Sigmoid colon (tissue), 7 donors: ENCODE data around the gene AGTRAP. TPM values are rescaled to one million over a fixed set of nuclear protein-coding genes. Genes with fewer than 3 reads are reported as not detected.

Experiments
- DNase-seq: peaks from one replicate; pipeline ENCODE4 v3.0.0-alpha.2; 2019
- H3K27ac ChIP-seq, 4 donors: fragments of 200-600 bp; sonication (generic); one replicate each; pipeline ENCODE4 v1.5.1; 2016 to 2019; ENCODE audit warnings: mild to moderate bottlenecking in 1 of 4
- H3K27me3 ChIP-seq, 3 donors: fragments of 200-600 bp; sonication (generic); one replicate each; pipeline ENCODE4 v1.5.1; 2019; ENCODE audit warnings: mild to moderate bottlenecking in 1 of 3
- H3K36me3 ChIP-seq, 4 donors: fragments of 200-600 bp; sonication (generic); one replicate each; pipeline ENCODE4 v1.5.1; 2016 to 2019
- H3K4me1 ChIP-seq, 4 donors: fragments of 200-600 bp; sonication (generic); one replicate each; pipeline ENCODE4 v1.5.1; 2017 to 2019
- H3K4me3 ChIP-seq, 4 donors: fragments of 200-600 bp; sonication (generic); one replicate each; pipeline ENCODE4 v1.5.1; 2017 to 2019; ENCODE audit warnings: mild to moderate bottlenecking in 2 of 4, moderate library complexity in 1 of 4
- H3K9me3 ChIP-seq, 4 donors: fragments of 200-600 bp in 3 of 4; sonication (generic) in 3 of 4; one replicate each; pipeline versions ENCODE4 v1.5.1 to v1.6.1; 2013 to 2019
- CTCF ChIP-seq, 4 experiments: fragments of 450-650 bp in 3 of 4; fragments of 200-600 bp in 1 of 4; IDR thresholded peaks; one replicate each; pipeline ENCODE4 v1.5.1; 2016 to 2019; ENCODE audit warnings: antibody characterized with exemption in 4 of 4, mild to moderate bottlenecking in 3 of 4, moderate library complexity in 2 of 4
- EP300 ChIP-seq, 4 donors: sonication (generic); formaldehyde crosslinking; IDR thresholded peaks; one replicate each; pipeline ENCODE4 v1.6.1; 2017; ENCODE audit warnings: antibody characterized with exemption in 4 of 4
- POLR2A ChIP-seq, 2 donors: fragments of 450-650 bp; IDR thresholded peaks; one replicate each; pipeline ENCODE4 v1.6.1; 2016; ENCODE audit warnings: antibody characterized with exemption in 2 of 2, mild to moderate bottlenecking in 2 of 2, moderate library complexity in 2 of 2
- POLR2AphosphoS5 ChIP-seq, 4 donors: sonication (generic); formaldehyde crosslinking; IDR thresholded peaks; one replicate each; pipeline ENCODE4 v1.6.1; 2017; ENCODE audit warnings: antibody characterized with exemption in 4 of 4
- WGBS, 2 donors: extraction: QIAGEN DNeasy Blood & Tissue Kit; methylation state at CpG; one replicate each; pipeline ENCODE4 v1.1.7; 2013; 5-methylcytosine and 5-hydroxymethylcytosine counted together
- intact Hi-C: fragments of 100-400 bp; cut with DNase I; formaldehyde crosslinking; loops from one replicate; pipeline ENCODE4 v1.15.1; 2023
- polyA plus RNA-seq, 3 donors: library from polyadenylated mRNA; stranded (reverse); fragments of 200-250 nt; gene quantifications; one replicate each; pipeline ENCODE4 v1.2.3, GENCODE V29; 2013
- total RNA-seq, 4 donors: library from RNA; depleted of rRNA; stranded (reverse); fragments of >200 nt; gene quantifications; one replicate each; pipeline ENCODE4 v1.1.0, GENCODE V29; 2016
- donor health status: healthy with polysubstance abuse.
- donor health status: Bipolar disorder and iron deficiency.
- donor health status: healthy.

The AGTRAP gene
- total and polyA plus RNA-seq, 7 donors: 6.7 to 58.3 (median 27.7) TPM

DNA sequence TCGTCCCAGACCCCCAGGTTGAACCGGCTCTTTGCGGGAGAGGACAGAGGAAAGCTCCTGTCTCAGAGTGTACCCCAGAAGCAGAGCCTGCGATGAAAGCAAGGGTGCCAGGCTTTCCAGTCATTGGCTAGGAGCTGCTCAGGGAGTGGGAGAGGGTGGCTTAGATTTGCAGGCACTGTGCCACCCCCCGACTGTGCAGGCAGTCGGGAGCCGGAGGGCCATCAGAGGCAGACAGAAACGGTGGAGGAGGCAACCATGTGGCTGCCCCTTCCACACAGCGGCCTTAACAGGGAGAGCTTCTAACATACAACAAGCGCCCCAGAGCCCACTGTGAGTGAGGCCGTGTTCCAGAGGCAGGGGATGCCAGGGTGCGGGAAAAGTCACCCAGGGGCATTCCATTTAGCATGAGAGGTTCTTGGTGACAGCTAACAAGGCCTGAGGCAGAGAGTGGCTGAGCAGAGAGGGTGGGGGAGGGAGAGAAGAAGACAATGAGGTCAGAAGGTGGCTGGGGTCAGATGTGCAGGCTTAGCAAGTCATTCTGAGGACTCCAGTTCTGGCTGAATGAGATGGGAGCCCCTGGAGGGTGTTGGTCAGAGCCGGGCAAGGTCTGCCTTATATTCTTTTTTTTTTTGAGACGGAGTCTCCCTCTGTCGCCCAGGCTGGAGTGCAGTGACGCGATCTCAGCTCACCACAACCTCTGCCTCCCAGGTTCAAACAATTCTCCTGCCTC lies 16.6 kb downstream of the AGTRAP start:
- DNase-seq: no peak
- TF ChIP-seq EP300 (IDR thresholded peaks at IDR 0.05) (no peak), POLR2A (IDR thresholded peaks at IDR 0.05) (no peak), CTCF (IDR thresholded peaks at IDR 0.05) (no peak), POLR2AphosphoS5 (IDR thresholded peaks at IDR 0.05) (no peak)
- intact Hi-C loops: no loop called here
- Histone ChIP-seq H3K4me3 (no peak overlapping the region), H3K9me3 (no peaks in the 10 kb centered on the region), H3K4me1 (no peaks in the 10 kb centered on the region), H3K36me3 (peaks cover 0 to 35% (median 2%) of the 10 kb centered on the region in 4 donors), H3K27ac (no peak overlapping the region), H3K27me3 (peaks cover 0 to 3% (median 0%) of the 10 kb centered on the region in 3 donors)
- 59 to 70% methylated on average over 17 of the region's 17 CpGs for WGBS, 2 donors

DNA sequence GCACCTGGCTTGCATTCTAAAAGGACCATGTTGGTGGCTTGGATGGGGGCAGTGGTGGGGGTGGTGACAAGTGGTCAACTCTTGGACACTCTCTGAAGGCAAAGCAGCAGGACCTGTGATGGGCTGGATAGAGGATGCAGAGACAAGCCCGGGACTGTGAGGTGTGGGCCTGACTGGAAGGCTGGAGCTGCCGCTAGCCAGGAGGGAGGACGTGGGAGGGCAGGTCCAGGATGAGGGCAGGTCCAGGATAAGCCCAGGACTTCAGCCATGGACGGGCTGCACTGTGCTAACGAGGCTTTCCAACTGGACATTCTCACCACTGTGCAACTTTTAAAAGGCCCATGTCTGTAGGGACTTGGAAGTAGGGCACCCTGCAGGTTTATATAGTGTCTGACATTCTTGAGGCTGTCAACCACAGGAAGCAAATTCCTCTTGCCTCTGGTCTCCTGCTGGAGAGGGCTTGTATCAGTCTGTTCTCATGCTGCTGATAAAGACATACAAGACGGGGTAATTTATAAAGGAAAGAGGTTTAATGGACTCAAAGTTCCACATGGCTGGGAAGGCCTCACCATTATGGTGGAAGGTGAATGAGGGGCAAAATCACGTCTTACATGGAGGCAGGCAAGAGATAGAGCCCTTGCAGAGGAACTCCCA lies 17.7 kb downstream of the AGTRAP start:
- no peak for TF ChIP-seq EP300 (IDR thresholded peaks at IDR 0.05)
- no peak for TF ChIP-seq POLR2A (IDR thresholded peaks at IDR 0.05)
- 64 to 75% methylated on average over 7 of the region's 7 CpGs for WGBS, 2 donors
- Histone ChIP-seq H3K9me3 (no peaks in the 10 kb centered on the region), H3K36me3 (peaks cover 0 to 23% (median 2%) of the 10 kb centered on the region in 4 donors), H3K27ac (no peak overlapping the region), H3K27me3 (peaks cover 0 to 6% (median 0%) of the 10 kb centered on the region in 3 donors), H3K4me1 (no peaks in the 10 kb centered on the region), H3K4me3 (no peak overlapping the region)
- DNase-seq: no peak
- intact Hi-C loops: no loop called here

DNA sequence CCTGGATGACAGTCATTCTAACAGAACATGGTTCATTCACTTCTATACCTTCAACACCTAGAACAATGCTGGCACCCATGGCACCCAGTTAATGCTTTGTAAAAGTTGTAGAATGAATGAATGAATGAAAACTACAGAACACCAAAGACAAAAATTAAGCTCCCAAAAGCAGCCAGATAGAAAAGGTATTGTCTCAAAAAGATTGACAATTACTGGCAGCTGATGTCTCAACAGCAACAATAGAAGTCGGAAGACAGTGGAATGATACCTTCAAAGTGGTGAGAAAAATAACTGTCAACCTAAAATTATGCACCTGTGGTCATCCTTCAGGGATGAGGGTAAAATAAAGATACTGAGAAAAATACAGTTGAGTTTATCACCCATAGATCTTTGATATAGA lies 21.1 kb downstream of the AGTRAP start:
- Histone ChIP-seq H3K4me1 (peaks cover 0 to 4% (median 1%) of the 10 kb centered on the region in 4 donors), H3K27me3 (peaks cover 8 to 34% (median 11%) of the 10 kb centered on the region in 3 donors), H3K4me3 (no peak overlapping the region), H3K27ac (no peak overlapping the region), H3K9me3 (no peaks in the 10 kb centered on the region), H3K36me3 (no peaks in the 10 kb centered on the region)
- 89 to 93% methylated on average over 1 of the region's 1 CpG for WGBS, 2 donors
- DNase-seq: no peak
- TF ChIP-seq EP300 (IDR thresholded peaks at IDR 0.05) (no peak), CTCF (IDR thresholded peaks at IDR 0.05) (no peak), POLR2A (IDR thresholded peaks at IDR 0.05) (no peak), POLR2AphosphoS5 (IDR thresholded peaks at IDR 0.05) (no peak)
- intact Hi-C loops: no loop called here

- intact Hi-C loops: no loop called here
- no peak overlapping the region for H3K4me3 ChIP-seq
- TF ChIP-seq EP300 (IDR thresholded peaks at IDR 0.05): no peak
- no peak overlapping the region for H3K27ac ChIP-seq
- peaks cover 15 to 46% (median 16%) of the 10 kb centered on the region in 3 donors for H3K27me3 ChIP-seq
- no peaks in the 10 kb centered on the region for H3K9me3 ChIP-seq
- DNase-seq: no peak
- 91 to 94% methylated on average over 4 of the region's 4 CpGs for WGBS, 2 donors
- peaks cover 0 to 6% (median 3%) of the 10 kb centered on the region in 4 donors for H3K4me1 ChIP-seq
- H3K36me3 ChIP-seq: no peaks in the 10 kb centered on the region
Observed at GRCh38 chr1:11759791-11760190, 23.9 kb downstream of the AGTRAP start.

DNA sequence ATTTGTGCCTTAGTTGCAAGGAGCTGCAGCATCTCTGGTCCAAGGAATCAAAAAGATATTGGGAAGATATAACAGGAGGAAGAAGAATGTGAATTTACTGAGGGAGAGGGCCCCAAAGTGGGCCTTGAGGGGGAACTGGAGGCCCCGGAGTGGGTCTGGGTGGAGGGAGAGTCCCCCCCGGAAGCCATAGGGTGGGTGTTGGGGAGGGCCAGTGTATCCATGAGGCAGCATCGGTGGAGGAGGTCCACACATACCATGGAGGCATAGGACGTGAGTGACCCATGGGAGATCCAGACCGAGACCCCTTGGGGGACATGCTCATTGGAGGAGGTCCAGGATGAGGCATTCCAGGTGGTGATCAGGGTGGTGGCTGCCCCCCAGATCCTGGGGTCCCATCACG lies 25.3 kb downstream of the AGTRAP start:
- peaks cover 0 to 6% (median 3%) of the 10 kb centered on the region in 4 donors for H3K4me1 ChIP-seq

More for the DNA sequence above, 25.3 kb downstream of the AGTRAP start:
- Histone ChIP-seq H3K27ac (no peak overlapping the region), H3K4me3 (no peak overlapping the region), H3K9me3 (no peaks in the 10 kb centered on the region), H3K27me3 (peaks cover 15 to 49% (median 16%) of the 10 kb centered on the region in 3 donors), H3K36me3 (no peaks in the 10 kb centered on the region)
- TF ChIP-seq POLR2AphosphoS5 (IDR thresholded peaks at IDR 0.05) (no peak), CTCF (IDR thresholded peaks at IDR 0.05) (no peak), EP300 (IDR thresholded peaks at IDR 0.05) (no peak), POLR2A (IDR thresholded peaks at IDR 0.05) (no peak)
- no peak for DNase-seq
- intact Hi-C loops: no loop called here
- WGBS, 2 donors: 86 to 92% methylated on average over 6 of the region's 6 CpGs
